IMR-90 (cell line): Measurements from ENCODE around the gene ZMYND11. TPM values are rescaled to one million over a fixed set of nuclear protein-coding genes. Genes with fewer than 3 reads are reported as not detected.

Experiments
- ATAC-seq: fragments of 200-7000 bp; cut with Tn5 transposase; 2 replicates; pipeline ENCODE4 v1.9.1; 2020; ENCODE audit warnings: low read depth, mild to moderate bottlenecking, moderate library complexity
- BruUV-seq: library from RNA; stranded (reverse); fragments of 400-500 nt; replicated peaks from 2 replicates; lab custom pipeline; 2021; lab: Mats Ljungman, UMichigan
- CTCF ChIA-PET: fragments of 300-600 bp; formaldehyde crosslinking; extraction: SDS; loops from one replicate; lab custom pipeline; 2021; ENCODE audit warnings: antibody characterized with exemption; lab: Yijun Ruan, JAX
- POLR2A ChIA-PET: fragments of 300-600 bp; sonication (Branson Sonifier 250); formaldehyde crosslinking; loops from one replicate; lab custom pipeline; 2022; ENCODE audit warnings: antibody characterized with exemption; ENCODE audit not compliant: unreplicated experiment; lab: Charles Lee
- DNase-seq: peaks from one replicate; pipeline ENCODE4 v3.0.0; 2013
- H2AFZ ChIP-seq: replicated peaks from 2 replicates; pipeline ENCODE3; 2013; ENCODE audit warnings: low read length, mild to moderate bottlenecking; ENCODE audit not compliant: poor library complexity
- H2AK5ac ChIP-seq: 2 replicates; pipeline ENCODE4 v1.6.1; 2013; ENCODE audit warnings: low read depth, low read length, inconsistent platforms
- H2AK9ac ChIP-seq: replicated peaks from 2 replicates; pipeline ENCODE3; 2013; ENCODE audit warnings: mild to moderate bottlenecking, low read depth, low read length, moderate library complexity; ENCODE audit not compliant: poor library complexity
- H2BK120ac ChIP-seq: 2 replicates; pipeline ENCODE4 v1.6.1; 2013; ENCODE audit warnings: low read depth, low read length, inconsistent platforms
- H2BK15ac ChIP-seq: 3 replicates; pipeline ENCODE4 v1.6.1; 2013; ENCODE audit warnings: low read depth, low read length, inconsistent platforms
- H2BK20ac ChIP-seq: 2 replicates; pipeline ENCODE4 v1.6.1; 2013; ENCODE audit warnings: low read depth, mild to moderate bottlenecking, inconsistent platforms, low read length, moderate library complexity
- H2BK5ac ChIP-seq: 2 replicates; pipeline ENCODE4 v1.6.1; 2013; ENCODE audit warnings: mild to moderate bottlenecking, low read depth, low read length, inconsistent platforms; ENCODE audit not compliant: poor library complexity, severe bottlenecking
- H3K14ac ChIP-seq: replicated peaks from 2 replicates; pipeline ENCODE4 v1.6.1; 2013; ENCODE audit warnings: low read depth, low read length, inconsistent platforms
- H3K18ac ChIP-seq: 2 replicates; pipeline ENCODE4 v1.6.1; 2013; ENCODE audit warnings: low read depth, low read length, control low read depth
- H3K23ac ChIP-seq: 2 replicates; pipeline ENCODE4 v1.6.1; 2013; ENCODE audit warnings: low read depth, low read length, inconsistent platforms
- H3K27ac ChIP-seq: 2 replicates; pipeline ENCODE4 v1.5.1; 2013; ENCODE audit warnings: mild to moderate bottlenecking, control low read depth, low read length; ENCODE audit not compliant: insufficient read depth
- H3K27me3 ChIP-seq: 2 replicates; pipeline ENCODE4 v1.6.1; 2013; ENCODE audit warnings: low read length; ENCODE audit not compliant: control insufficient read depth, insufficient read depth
- H3K36me3 ChIP-seq: 2 replicates; pipeline ENCODE4 v1.6.1; 2013; ENCODE audit warnings: low read length, mixed read lengths; ENCODE audit not compliant: control insufficient read depth, insufficient read depth
- H3K4ac ChIP-seq: 2 replicates; pipeline ENCODE4 v1.6.1; 2013; ENCODE audit warnings: low read depth, low read length, inconsistent platforms
- H3K4me1 ChIP-seq: 2 replicates; pipeline ENCODE4 v1.6.1; 2013; ENCODE audit warnings: low read length, mixed read lengths; ENCODE audit not compliant: control insufficient read depth, insufficient read depth
- H3K4me2 ChIP-seq: 2 replicates; pipeline ENCODE4 v1.6.1; 2013; ENCODE audit warnings: low read depth, mild to moderate bottlenecking, control low read depth, low read length, moderate library complexity
- H3K4me3 ChIP-seq: 2 replicates; pipeline ENCODE4 v1.5.1; 2013; ENCODE audit warnings: low read depth, mild to moderate bottlenecking, control low read depth, low read length, moderate library complexity; ENCODE audit not compliant: insufficient read depth
- H3K56ac ChIP-seq: 2 replicates; pipeline ENCODE4 v1.6.1; 2013; ENCODE audit warnings: low read length, inconsistent platforms; ENCODE audit not compliant: insufficient read depth; ENCODE audit errors: extremely low read depth
- H3K79me1 ChIP-seq, 2 experiments: 2 replicates each; pipeline ENCODE4 v1.6.1; 2013; ENCODE audit warnings: low read length in 2 of 2, inconsistent platforms in 1 of 2, low read depth in 1 of 2
- H3K9ac ChIP-seq: 2 replicates; pipeline ENCODE4 v1.6.1; 2013; ENCODE audit warnings: low read depth, low read length, control low read depth
- H3K9me1 ChIP-seq: 2 replicates; pipeline ENCODE4 v1.6.1; 2013; ENCODE audit warnings: low read length, inconsistent platforms; ENCODE audit not compliant: insufficient read depth
- H3K9me3 ChIP-seq: 2 replicates; pipeline ENCODE4 v1.6.1; 2013; ENCODE audit warnings: low read length; ENCODE audit not compliant: control insufficient read depth, insufficient read depth
- H4K20me1 ChIP-seq: 2 replicates; pipeline ENCODE4 v1.6.1; 2013; ENCODE audit warnings: low read length, inconsistent platforms; ENCODE audit not compliant: insufficient read depth
- H4K5ac ChIP-seq: 2 replicates; pipeline ENCODE4 v1.6.1; 2013; ENCODE audit warnings: mild to moderate bottlenecking, low read depth, low read length, control low read depth
- H4K8ac ChIP-seq, 2 experiments: 2 replicates each; pipeline ENCODE4 v1.6.1; 2013; ENCODE audit warnings: low read depth in 2 of 2, low read length in 2 of 2, control low read depth in 1 of 2, inconsistent platforms in 1 of 2
- H4K91ac ChIP-seq: 2 replicates; pipeline ENCODE4 v1.6.1; 2013; ENCODE audit warnings: low read depth, low read length, inconsistent platforms; ENCODE audit not compliant: insufficient read depth
- CEBPB ChIP-seq: IDR thresholded peaks from 2 replicates; pipeline ENCODE4 v1.6.1; 2012; ENCODE audit warnings: low read depth, low read length, improper control_type of control experiment
- ELK1 ChIP-seq: fragments of 150-350 bp; IDR thresholded peaks from 2 replicates; pipeline ENCODE4 v1.6.1; 2016; ENCODE audit warnings: low read depth, mild to moderate bottlenecking, low read length, moderate library complexity, borderline replicate concordance
- NFE2L2 ChIP-seq: fragments of 150-350 bp; IDR thresholded peaks from 2 replicates; pipeline ENCODE4 v1.6.1; 2016; ENCODE audit warnings: low read depth, mild to moderate bottlenecking, low read length
- WGBS, 2 experiments: methylation state at CpG; one replicate each; pipeline versions ENCODE4 v1.1.5 to v1.1.7; 2013; ENCODE audit warnings: missing lambda C conversion rate in 2 of 2; ENCODE audit not compliant: insufficient read length in 1 of 2; ENCODE audit errors: extremely low coverage in 2 of 2; 5-methylcytosine and 5-hydroxymethylcytosine counted together
- dilution Hi-C: fragments of 300-500 bp; cut with HindIII; formaldehyde crosslinking; loops from one replicate; pipeline ENCODE4 v1.14.3; 2018; ENCODE audit warnings: low sequenced_read_pairs; ENCODE audit not compliant: unreplicated experiment
- in situ Hi-C: fragments of 300-500 bp; cut with MboI; formaldehyde crosslinking; loops from 3 replicates; pipeline ENCODE4 v1.14.3; 2019; ENCODE audit warnings: low sequenced_read_pairs, inconsistent platforms, mixed read lengths
- intact Hi-C: fragments of 100-400 bp; cut with micrococcal nuclease; formaldehyde crosslinking; loops from 2 replicates; pipeline ENCODE4 v1.10.0; 2022
- polyA plus RNA-seq, 3 experiments: library from polyadenylated mRNA; depleted of rRNA; stranded (reverse); fragments of >200 nt; gene quantifications; 2 replicates each; pipeline ENCODE4 v1.2.3, GENCODE V29; 2012; ENCODE audit warnings: low replicate concordance in 1 of 3
- total RNA-seq: library from RNA; depleted of rRNA; stranded (reverse); fragments of >200 nt; gene quantifications from 2 replicates; pipeline ENCODE4 v1.2.3, GENCODE V29; 2012

ZMYND11 gene
- total and polyA plus RNA-seq, 2 of the 4 experiments (the other 2 are of a cell fraction) = 39.5 to 72.2 TPM

GRCh38 chr10:241451-241850, 106.2 kb downstream of the ZMYND11 start:
- CTCF ChIA-PET = interaction anchor here (1.7 kb wide), 1 partner anchor 11 kb away, joined by 4 read pairs; no protein-coding TSS in a partner anchor
- no peak for DNase-seq
- in situ Hi-C loops = no loop called here

More at GRCh38 chr10:241451-241850, 106.2 kb downstream of the ZMYND11 start:
- dilution Hi-C loops (no loop called here), intact Hi-C loops (no loop called here)
- no peaks in the 10 kb centered on the region for H4K20me1 ChIP-seq
- ATAC-seq = no peak
- no peak overlapping the region for H4K91ac ChIP-seq
- H3K23ac ChIP-seq = no peak overlapping the region
- no peaks in the 10 kb centered on the region for H3K9me3 ChIP-seq
- 94% methylated on average over 3 of the region's 6 CpGs; no CpG with 5 or more reads in 1 of the 2 experiments for WGBS, 2 experiments
- no peak overlapping the region for H2AFZ ChIP-seq
- no peak overlapping the region for H3K4me3 ChIP-seq
- no peak overlapping the region for H4K8ac ChIP-seq
- H3K4me1 ChIP-seq = no peaks in the 10 kb centered on the region
- no peak overlapping the region for H3K27ac ChIP-seq
- POLR2A ChIA-PET = no interaction called here
- H3K9me1 ChIP-seq = no peaks in the 10 kb centered on the region
- H4K5ac ChIP-seq = no peak overlapping the region
- H3K4ac ChIP-seq = no peak overlapping the region
- no peak overlapping the region for H3K4me2 ChIP-seq
- H2BK5ac ChIP-seq = no peak overlapping the region
- no peak overlapping the region for H3K9ac ChIP-seq
- H3K36me3 ChIP-seq = peaks cover 15% of the 10 kb centered on the region
- H3K56ac ChIP-seq = no peak overlapping the region
- BruUV-seq = no TSS peak
- H3K18ac ChIP-seq = no peak overlapping the region
- H3K79me1 ChIP-seq = peaks cover 0 to 4% of the 10 kb centered on the region in 2 experiments; a peak in 1 of 4 replicates
- H2BK120ac ChIP-seq = no peak overlapping the region
- H2AK9ac ChIP-seq = no peak overlapping the region
- H2BK15ac ChIP-seq = no peak overlapping the region
- TF ChIP-seq ELK1 = no peak
- TF ChIP-seq CEBPB = no peak
- no peak for TF ChIP-seq NFE2L2
- H3K14ac ChIP-seq = no peak overlapping the region
- no peak overlapping the region for H2AK5ac ChIP-seq
- H2BK20ac ChIP-seq = no peak overlapping the region
- H3K27me3 ChIP-seq = no peaks in the 10 kb centered on the region
